IPS DF 6.9 (cell line): ENCODE measurements around the gene ACCSL.

Source experiments
- DNase-seq: peaks from one replicate; pipeline ENCODE4 v3.0.0-alpha.2; 2013; ENCODE audit warnings: low read depth, low spot score
- H3K27ac ChIP-seq: one replicate; pipeline ENCODE4 v1.5.1; 2013; ENCODE audit warnings: low read length, control low read depth
- H3K27me3 ChIP-seq: 2 replicates; pipeline ENCODE4 v1.6.1; 2013; ENCODE audit warnings: mild to moderate bottlenecking, low read length; ENCODE audit not compliant: control insufficient read depth, insufficient read depth
- H3K36me3 ChIP-seq: 2 replicates; pipeline ENCODE4 v1.6.1; 2013; ENCODE audit warnings: low read length; ENCODE audit not compliant: control insufficient read depth, insufficient read depth
- H3K4me1 ChIP-seq: 2 replicates; pipeline ENCODE4 v1.6.1; 2013; ENCODE audit warnings: low read length; ENCODE audit not compliant: control insufficient read depth, insufficient read depth
- H3K4me3 ChIP-seq: 2 replicates; pipeline ENCODE4 v1.5.1; 2013; ENCODE audit warnings: mild to moderate bottlenecking, low read length
- H3K9me3 ChIP-seq: 2 replicates; pipeline ENCODE4 v1.6.1; 2013; ENCODE audit warnings: low read length, inconsistent platforms; ENCODE audit not compliant: control insufficient read depth, insufficient read depth
- WGBS: extraction: QIAGEN DNeasy Blood & Tissue Kit; methylation state at CpG from one replicate; pipeline ENCODE4 v1.1.7; 2013; ENCODE audit warnings: mixed read lengths, missing lambda C conversion rate; ENCODE audit not compliant: insufficient read length, insufficient coverage; 5-methylcytosine and 5-hydroxymethylcytosine counted together

ACCSL gene

GRCh38 chr11:44047931-44048431 is at the start of gene ACCSL:
Gene ACCSL (plus strand): TSS chr11:44047981. CDS start chr11:44048037, 56 bp downstream.
- no peaks in the 10 kb centered on the region for H3K36me3 ChIP-seq
- no CpG with 5 or more reads among the region's 12 CpGs for WGBS
- no peak within 1 kb of the TSS for H3K4me3 ChIP-seq
- no peaks in the 10 kb centered on the region for H3K9me3 ChIP-seq
- no peak for DNase-seq
- H3K27ac ChIP-seq = no peak within 1 kb of the TSS
- no peaks in the 10 kb centered on the region for H3K4me1 ChIP-seq
- no peaks in the 10 kb centered on the region for H3K27me3 ChIP-seq

DNA sequence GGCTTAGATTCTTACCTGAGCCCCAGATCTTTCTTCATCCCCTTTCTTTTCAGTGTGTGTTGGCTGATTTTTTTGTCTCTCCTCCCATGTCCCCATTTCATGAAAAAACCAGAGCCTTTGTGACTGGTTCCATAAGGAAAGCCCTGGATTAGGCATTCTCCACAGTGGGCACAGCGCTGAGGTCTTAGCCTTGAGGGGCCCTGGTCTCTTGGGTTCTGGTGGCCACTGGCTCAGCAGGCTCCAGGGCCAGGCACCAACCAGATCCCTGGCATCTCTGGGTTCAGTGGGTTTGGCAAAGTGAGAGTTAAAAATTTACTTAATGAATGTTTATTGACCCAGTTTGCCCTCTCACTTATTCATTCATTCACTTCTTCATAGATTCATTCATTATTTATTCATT is 49.5 kb upstream of the ACCSL start:
- WGBS = no CpG with 5 or more reads among the region's 1 CpG
- Histone ChIP-seq H3K9me3 (no peaks in the 10 kb centered on the region), H3K27ac (no peak overlapping the region), H3K4me3 (no peak overlapping the region), H3K4me1 (no peaks in the 10 kb centered on the region), H3K36me3 (no peaks in the 10 kb centered on the region), H3K27me3 (no peaks in the 10 kb centered on the region)
- DNase-seq = no peak

DNA sequence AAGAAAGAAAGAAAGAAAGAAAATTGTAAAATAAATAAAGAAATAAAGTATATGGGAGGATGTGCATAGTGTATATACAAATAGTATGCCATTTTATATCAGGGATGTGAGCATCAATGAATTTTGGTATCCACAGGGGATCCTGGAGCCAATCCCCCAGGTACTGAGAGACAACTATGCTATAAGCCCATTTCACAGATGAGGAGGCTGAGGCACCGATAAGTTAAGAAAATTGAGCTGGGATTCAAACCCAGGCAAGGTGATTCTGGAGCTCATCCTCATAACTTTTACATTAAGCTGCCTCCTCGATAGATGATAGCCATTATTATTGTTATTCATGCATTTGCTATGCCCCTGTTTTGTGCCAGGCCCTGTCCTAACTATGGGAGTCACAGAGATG is 47.0 kb upstream of the ACCSL start:
- DNase-seq = no peak
- no peaks in the 10 kb centered on the region for H3K36me3 ChIP-seq
- H3K9me3 ChIP-seq = no peaks in the 10 kb centered on the region
- no peak overlapping the region for H3K4me3 ChIP-seq
- no peak overlapping the region for H3K27ac ChIP-seq
- peaks cover 1% of the 10 kb centered on the region; the same call in 1 of the 2 replicates for H3K4me1 ChIP-seq
- WGBS = no CpG with 5 or more reads among the region's 2 CpGs
- H3K27me3 ChIP-seq = no peaks in the 10 kb centered on the region

GRCh38 chr11:44002191-44003093 is 45.3 kb upstream of the ACCSL start:
- Histone ChIP-seq H3K27ac (no peak overlapping the region), H3K9me3 (no peaks in the 10 kb centered on the region), H3K36me3 (no peaks in the 10 kb centered on the region), H3K4me3 (no peak overlapping the region), H3K27me3 (no peaks in the 10 kb centered on the region), H3K4me1 (peaks cover 1% of the 10 kb centered on the region; the same call in 1 of the 2 replicates)
- DNase-seq = no peak
- no CpG with 5 or more reads among the region's 18 CpGs for WGBS

GRCh38 chr11:44003736-44004451 is 43.9 kb upstream of the ACCSL start:
- Histone ChIP-seq H3K27ac (no peak overlapping the region), H3K4me1 (peaks cover 1% of the 10 kb centered on the region; the same call in 1 of the 2 replicates), H3K27me3 (no peaks in the 10 kb centered on the region), H3K36me3 (no peaks in the 10 kb centered on the region), H3K9me3 (no peaks in the 10 kb centered on the region), H3K4me3 (no peak overlapping the region)
- no CpG with 5 or more reads among the region's 9 CpGs for WGBS
- no peak for DNase-seq

DNA sequence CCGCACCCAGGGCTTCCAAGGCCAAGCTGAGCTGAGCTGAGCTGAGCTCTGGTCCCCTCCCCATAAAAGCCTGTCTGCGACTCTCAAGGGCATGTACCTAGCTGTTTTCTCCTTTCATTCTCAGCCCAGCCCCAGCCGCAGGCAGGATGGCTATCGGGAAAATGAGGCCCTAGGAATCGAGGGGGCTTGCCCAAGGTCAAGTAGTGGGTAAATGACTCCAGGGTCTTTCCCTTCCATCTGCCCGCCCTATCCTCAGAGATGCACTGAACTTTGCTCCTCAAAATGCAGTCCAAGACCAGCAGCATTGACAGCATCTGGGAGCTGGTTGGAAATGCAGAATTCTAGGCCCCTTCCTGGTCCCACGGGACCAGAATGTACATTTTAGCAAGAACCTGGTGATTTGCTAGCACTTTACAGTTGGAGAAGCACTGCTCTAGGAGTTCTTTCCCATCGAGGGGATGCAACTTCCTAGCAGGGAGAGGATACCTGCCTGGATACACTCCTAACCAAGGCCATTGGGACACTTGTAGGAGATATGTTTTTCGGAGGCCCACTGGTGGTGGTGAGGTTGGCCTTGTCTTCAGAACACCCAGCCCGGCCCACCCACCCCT is 43.2 kb upstream of the ACCSL start:
- no CpG with 5 or more reads among the region's 10 CpGs for WGBS
- no peak for DNase-seq
- no peaks in the 10 kb centered on the region for H3K9me3 ChIP-seq
- H3K4me1 ChIP-seq = peaks cover 1% of the 10 kb centered on the region; the same call in 1 of the 2 replicates
- no peaks in the 10 kb centered on the region for H3K36me3 ChIP-seq
- H3K4me3 ChIP-seq = no peak overlapping the region
- no peaks in the 10 kb centered on the region for H3K27me3 ChIP-seq
- H3K27ac ChIP-seq = no peak overlapping the region

- DNase-seq = no peak
- Histone ChIP-seq H3K4me3 (no peak overlapping the region), H3K9me3 (no peaks in the 10 kb centered on the region), H3K27ac (no peak overlapping the region), H3K36me3 (no peaks in the 10 kb centered on the region), H3K27me3 (no peaks in the 10 kb centered on the region), H3K4me1 (peaks cover 1% of the 10 kb centered on the region; the same call in 1 of the 2 replicates)
- no CpG with 5 or more reads among the region's 14 CpGs for WGBS
These were observed 42.6 kb upstream of the ACCSL start for GRCh38 chr11:44005063-44005701.

GRCh38 chr11:44005956-44006355 is 41.8 kb upstream of the ACCSL start:
- no peaks in the 10 kb centered on the region for H3K27me3 ChIP-seq
- no peak for DNase-seq
- H3K9me3 ChIP-seq = no peaks in the 10 kb centered on the region
- no peak overlapping the region for H3K27ac ChIP-seq
- WGBS = no CpG with 5 or more reads among the region's 1 CpG
- H3K36me3 ChIP-seq = no peaks in the 10 kb centered on the region
- no peak overlapping the region for H3K4me3 ChIP-seq
- peaks cover 1% of the 10 kb centered on the region; the same call in 1 of the 2 replicates for H3K4me1 ChIP-seq

- Histone ChIP-seq H3K27me3 (no peaks in the 10 kb centered on the region), H3K9me3 (no peaks in the 10 kb centered on the region), H3K4me1 (peaks cover 1% of the 10 kb centered on the region; the same call in 1 of the 2 replicates), H3K27ac (no peak overlapping the region), H3K4me3 (no peak overlapping the region), H3K36me3 (no peaks in the 10 kb centered on the region)
- no CpG with 5 or more reads among the region's 11 CpGs for WGBS
- DNase-seq = no peak
These were observed 40.8 kb upstream of the ACCSL start for GRCh38 chr11:44006917-44007361.
